Left ventricle myocardium inferior (tissue), 1 donor: ENCODE data around the gene IL22RA1. TPM values are rescaled to one million over a fixed set of nuclear protein-coding genes. Genes with fewer than 3 reads are reported as not detected.
A peak's percentile ranks its signal among the peaks of the same experiment; 100 is the strongest.

Experiments used
- DNase-seq: peaks from one replicate; pipeline ENCODE4 v3.0.0-alpha.2; 2020
- H3K27ac ChIP-seq: fragments of 200-600 bp; replicated peaks from 2 replicates; pipeline ENCODE4 v1.8.0; 2021
- H3K27me3 ChIP-seq: fragments of 200-600 bp; 2 replicates; pipeline ENCODE4 v1.8.0; 2021; ENCODE audit warnings: low read depth
- H3K36me3 ChIP-seq: fragments of 200-600 bp; 2 replicates; pipeline ENCODE4 v1.8.0; 2021
- H3K4me1 ChIP-seq: fragments of 200-600 bp; 2 replicates; pipeline ENCODE4 v1.8.0; 2021
- H3K4me3 ChIP-seq: fragments of 200-600 bp; 2 replicates; pipeline ENCODE4 v1.8.0; 2021; ENCODE audit warnings: mild to moderate bottlenecking, moderate library complexity
- H3K9me3 ChIP-seq: fragments of 200-600 bp; replicated peaks from 2 replicates; pipeline ENCODE4 v1.8.0; 2021
- CTCF ChIP-seq: fragments of 200-600 bp; IDR thresholded peaks from 2 replicates; pipeline ENCODE4 v1.8.0; 2021; ENCODE audit warnings: antibody characterized with exemption, mild to moderate bottlenecking, borderline replicate concordance
- intact Hi-C: fragments of 100-400 bp; cut with micrococcal nuclease; formaldehyde crosslinking; loops from one replicate; pipeline ENCODE4 v1.11.0; 2022
- total RNA-seq: library from RNA; stranded (reverse); fragmentation: NEBNext Ultra II Directional; extraction: Animal tissue kit (Norgen Biotek cat#: 25700); gene quantifications from one replicate; pipeline ENCODE4 v1.2.1, GENCODE V29; 2021
- donor health status: DM: no; HTN: yes; CAD: no; lungs with severe emphysema.

Gene IL22RA1
- total RNA-seq, 1 donor from 2014 or later, result 0.14 TPM

DNA sequence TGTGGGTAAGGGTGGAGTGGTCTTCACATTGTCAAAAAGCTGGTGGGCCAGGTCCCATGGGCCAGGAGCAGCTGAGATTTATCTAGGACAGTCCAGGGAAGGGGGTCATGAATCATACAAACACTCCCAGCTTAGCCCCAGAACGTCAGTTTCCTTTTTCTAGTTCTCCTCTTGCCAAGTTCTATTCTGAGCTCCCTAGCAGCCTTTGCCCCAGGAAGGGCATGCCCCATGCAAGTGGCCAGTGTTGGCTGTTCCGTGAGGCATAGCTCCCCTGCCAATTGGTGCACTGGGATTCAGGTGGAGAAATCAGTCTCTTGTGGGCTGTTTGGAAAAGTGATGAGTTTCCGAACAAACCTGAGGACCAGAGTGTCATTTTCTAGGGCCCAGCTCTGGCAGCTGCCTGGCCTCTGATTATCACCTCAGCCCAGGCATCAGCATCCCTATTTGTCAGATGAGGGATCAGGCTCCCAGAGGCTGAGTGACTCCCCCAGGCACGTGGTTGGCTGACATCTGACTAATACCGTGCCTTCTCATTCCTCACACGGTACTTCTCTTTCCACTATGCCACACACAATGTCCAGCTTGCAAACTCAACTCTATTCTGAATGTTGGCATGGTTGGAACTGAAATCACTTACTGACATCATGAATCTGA, 16.8 kb downstream of the IL22RA1 start:
- intact Hi-C loops, result no loop called here
- Histone ChIP-seq H3K4me1 (peaks cover 18% of the 10 kb centered on the region), H3K27me3 (no peaks in the 10 kb centered on the region), H3K36me3 (no peaks in the 10 kb centered on the region), H3K27ac (peak overlapping the region; percentile 78), H3K9me3 (peaks cover 16% of the 10 kb centered on the region), H3K4me3 (no peak overlapping the region)
- no peak for DNase-seq
- no peak for TF ChIP-seq CTCF

- peak overlapping the region; percentile 78 for H3K27ac ChIP-seq
- no peak for TF ChIP-seq CTCF
- intact Hi-C loops, result no loop called here
Observed at GRCh38 chr1:24125456-24125855, 17.5 kb downstream of the IL22RA1 start.

DNA sequence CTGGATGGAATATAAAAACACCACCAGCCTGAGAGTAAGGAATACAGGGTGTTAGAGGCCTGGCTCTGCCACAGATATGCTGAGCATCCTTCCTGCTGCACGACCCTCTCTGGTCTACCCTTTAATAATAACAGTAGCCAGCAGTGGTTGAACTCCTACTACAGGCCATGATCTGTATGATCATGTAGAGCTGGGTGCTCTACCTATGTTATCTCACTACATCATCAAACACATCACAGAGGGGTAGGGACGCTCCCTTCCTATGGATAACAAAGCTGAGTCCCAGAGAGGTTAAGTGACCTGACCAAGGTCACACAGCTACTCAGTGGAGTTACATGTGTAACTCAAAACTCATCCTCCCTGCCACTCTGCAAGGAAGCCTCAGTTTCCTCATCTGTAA, 18.0 kb downstream of the IL22RA1 start:
- H3K27ac ChIP-seq, result no peak overlapping the region
- no peak overlapping the region for H3K4me3 ChIP-seq
- no peaks in the 10 kb centered on the region for H3K27me3 ChIP-seq
- peaks cover 4% of the 10 kb centered on the region for H3K9me3 ChIP-seq
- intact Hi-C loops, result no loop called here
- TF ChIP-seq CTCF, result no peak
- peaks cover 30% of the 10 kb centered on the region for H3K4me1 ChIP-seq
- DNase-seq, result no peak
- no peaks in the 10 kb centered on the region for H3K36me3 ChIP-seq

More at GRCh38 chr1:24125456-24125855, 17.5 kb downstream of the IL22RA1 start:
- H3K27me3 ChIP-seq, result no peaks in the 10 kb centered on the region
- no peak for DNase-seq
- no peaks in the 10 kb centered on the region for H3K36me3 ChIP-seq
- H3K9me3 ChIP-seq, result peaks cover 9% of the 10 kb centered on the region
- no peak overlapping the region for H3K4me3 ChIP-seq
- H3K4me1 ChIP-seq, result peaks cover 25% of the 10 kb centered on the region

DNA sequence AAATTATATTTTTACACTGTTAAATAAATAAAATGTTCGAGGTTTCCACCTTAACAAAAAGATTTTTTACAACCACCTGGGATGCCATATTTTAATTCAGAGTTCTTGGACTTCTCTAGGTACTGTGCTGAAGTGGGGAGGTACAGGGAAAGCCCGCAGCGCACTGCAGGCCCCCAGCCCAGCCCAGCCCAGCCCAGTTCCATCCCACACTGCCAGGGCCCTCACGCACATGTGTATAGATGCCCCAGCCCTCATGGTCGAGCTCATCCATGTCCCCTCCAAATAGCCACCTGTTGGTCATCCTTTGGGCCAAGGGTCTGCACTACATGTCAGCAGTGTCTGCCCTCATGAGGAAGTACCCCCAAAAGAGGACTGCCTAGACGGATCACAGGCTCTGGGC, 19.3 kb downstream of the IL22RA1 start:
- Histone ChIP-seq H3K27me3 (peaks cover 3% of the 10 kb centered on the region), H3K4me1 (peaks cover 38% of the 10 kb centered on the region), H3K4me3 (no peak overlapping the region), H3K27ac (no peak overlapping the region), H3K36me3 (no peaks in the 10 kb centered on the region), H3K9me3 (no peaks in the 10 kb centered on the region)
- no peak for DNase-seq
- intact Hi-C loops, result no loop called here
- TF ChIP-seq CTCF, result no peak

- H3K4me3 ChIP-seq, result no peak overlapping the region
- H3K27me3 ChIP-seq, result peaks cover 10% of the 10 kb centered on the region
- no peak overlapping the region for H3K27ac ChIP-seq
- peaks cover 38% of the 10 kb centered on the region for H3K4me1 ChIP-seq
- intact Hi-C loops, result no loop called here
- no peak for TF ChIP-seq CTCF
- no peaks in the 10 kb centered on the region for H3K36me3 ChIP-seq
- H3K9me3 ChIP-seq, result no peaks in the 10 kb centered on the region
- DNase-seq, result no peak
Observed at GRCh38 chr1:24122776-24123175, 20.2 kb downstream of the IL22RA1 start.
